Endothelial cell of umbilical vein (primary cell): ENCODE data around the gene KIAA0232.

ENCODE experiments used
- EZH2 ChIP-seq: IDR thresholded peaks from 2 replicates; pipeline ENCODE4 v1.6.1; 2012; ENCODE audit warnings: borderline replicate concordance, low read depth, mild to moderate bottlenecking, moderate library complexity, low read length, inconsistent platforms; ENCODE audit not compliant: severe bottlenecking
- FOS ChIP-seq: IDR thresholded peaks from 2 replicates; pipeline ENCODE4 v1.6.1; 2011; ENCODE audit warnings: mild to moderate bottlenecking, low read length, moderate library complexity, borderline replicate concordance; ENCODE audit not compliant: insufficient read depth
- JUN ChIP-seq: IDR thresholded peaks from 2 replicates; pipeline ENCODE4 v1.6.1; 2011; ENCODE audit warnings: borderline replicate concordance, low read depth; ENCODE audit not compliant: insufficient read length, insufficient read depth
- MAX ChIP-seq: IDR thresholded peaks from 2 replicates; pipeline ENCODE4 v1.6.1; 2011; ENCODE audit not compliant: insufficient read depth, insufficient read length
- POLR2A ChIP-seq: IDR thresholded peaks from 2 replicates; pipeline ENCODE4 v1.6.1; 2012; ENCODE audit warnings: low read depth, mild to moderate bottlenecking, control low read depth, low read length
- POLR2AphosphoS5 ChIP-seq: IDR thresholded peaks from 2 replicates; pipeline ENCODE4 v1.6.1; 2012; ENCODE audit warnings: low read depth, mild to moderate bottlenecking, control low read depth, low read length, moderate library complexity; ENCODE audit not compliant: insufficient read depth
- TF ChIP-seq, protein P1 (sequence below), 2 donors: IDR thresholded peaks; 1 replicate in 1 of 2; 2 replicates in 1 of 2; pipeline ENCODE4 v1.5.1; 2011; ENCODE audit warnings: low read length in 2 of 2, mild to moderate bottlenecking in 2 of 2, moderate library complexity in 2 of 2, control low read depth in 1 of 2, inconsistent platforms in 1 of 2, low read depth in 1 of 2; ENCODE audit not compliant: insufficient read depth in 1 of 2; ENCODE audit errors: extremely low read depth in 1 of 2

DNA sequence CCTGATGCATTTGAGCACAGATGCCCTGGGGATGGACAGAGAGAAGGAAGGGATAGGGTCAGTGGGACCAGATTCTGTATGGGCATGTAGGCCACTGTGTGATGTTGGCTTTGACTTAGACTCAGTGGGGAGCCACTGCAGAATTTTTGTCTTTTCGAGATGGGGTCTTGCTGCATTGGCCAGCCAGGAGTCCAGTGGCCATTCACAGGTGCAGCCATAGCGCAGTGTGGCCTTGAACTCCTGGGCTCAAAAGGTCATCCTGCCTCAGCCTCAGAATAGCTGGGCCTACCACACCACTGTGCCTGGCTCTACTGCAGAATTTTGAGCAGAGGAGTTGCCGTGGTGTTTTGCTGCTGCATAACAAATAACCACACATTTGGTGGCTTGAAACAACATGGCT, 149.9 kb downstream of the KIAA0232 start:
- TF ChIP-seq POLR2AphosphoS5 (no peak), POLR2A (no peak), FOS (no peak), EZH2 (no peak), MAX (no peak), JUN (no peak)
- TF ChIP-seq, protein P1, sequence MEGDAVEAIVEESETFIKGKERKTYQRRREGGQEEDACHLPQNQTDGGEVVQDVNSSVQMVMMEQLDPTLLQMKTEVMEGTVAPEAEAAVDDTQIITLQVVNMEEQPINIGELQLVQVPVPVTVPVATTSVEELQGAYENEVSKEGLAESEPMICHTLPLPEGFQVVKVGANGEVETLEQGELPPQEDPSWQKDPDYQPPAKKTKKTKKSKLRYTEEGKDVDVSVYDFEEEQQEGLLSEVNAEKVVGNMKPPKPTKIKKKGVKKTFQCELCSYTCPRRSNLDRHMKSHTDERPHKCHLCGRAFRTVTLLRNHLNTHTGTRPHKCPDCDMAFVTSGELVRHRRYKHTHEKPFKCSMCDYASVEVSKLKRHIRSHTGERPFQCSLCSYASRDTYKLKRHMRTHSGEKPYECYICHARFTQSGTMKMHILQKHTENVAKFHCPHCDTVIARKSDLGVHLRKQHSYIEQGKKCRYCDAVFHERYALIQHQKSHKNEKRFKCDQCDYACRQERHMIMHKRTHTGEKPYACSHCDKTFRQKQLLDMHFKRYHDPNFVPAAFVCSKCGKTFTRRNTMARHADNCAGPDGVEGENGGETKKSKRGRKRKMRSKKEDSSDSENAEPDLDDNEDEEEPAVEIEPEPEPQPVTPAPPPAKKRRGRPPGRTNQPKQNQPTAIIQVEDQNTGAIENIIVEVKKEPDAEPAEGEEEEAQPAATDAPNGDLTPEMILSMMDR (IDR thresholded peaks at IDR 0.05; ENCODE audit: extremely low read depth in 1 of 2, insufficient read depth in 1 of 2, low read depth in 1 of 2, low read length in 2 of 2): no peak
